ENCODE measurements around the gene SORBS1. TPM values are rescaled to one million over a fixed set of nuclear protein-coding genes. Genes with fewer than 3 reads are reported as not detected.

Gene SORBS1
- total and polyA plus RNA-seq, 2 donors (not counting 3 experiments of a cell fraction or from before 2014, with no cell fraction given): 2.0 to 7.9 TPM

GRCh38 chr10:95364342-95364741 lies 196.8 kb downstream of the SORBS1 start:
- no peaks in the 10 kb centered on the region for H3K36me3 ChIP-seq (ENCODE audit: control insufficient read depth in 2 of 2, extremely low read depth in 1 of 2, insufficient read depth in 2 of 2, low read length in 2 of 2)
- dilution Hi-C loops (cut with MboI; ENCODE audit: extremely low pct_ligation_motif_present, low sequenced_read_pairs): no loop called here
- intact Hi-C loops (cut with micrococcal nuclease): no loop called here
- POLR2A ChIA-PET: no interaction called here
- FAIRE-seq (no peak), DNase-seq (ENCODE audit: low read depth, low spot score) (no peak)
- peaks cover 0 to 3% of the 10 kb centered on the region in 2 experiments for H3K27me3 ChIP-seq (ENCODE audit: control insufficient read depth in 2 of 2, insufficient read depth in 2 of 2, low read length in 2 of 2)
- no peak overlapping the region for H2AFZ ChIP-seq (ENCODE audit: low read depth, low read length)
- H3K9ac ChIP-seq (replicated peaks; ENCODE audit: extremely low read depth, insufficient read depth, low read length): no peak overlapping the region
- no peak for TF ChIP-seq JUN (IDR thresholded peaks at IDR 0.05; ENCODE audit: borderline replicate concordance, insufficient read depth, insufficient read length, low read depth)
- no peak for TF ChIP-seq POLR2A (IDR thresholded peaks at IDR 0.05; ENCODE audit: low read depth, low read length)
- TF ChIP-seq MYC (IDR thresholded peaks at IDR 0.05; ENCODE audit: low read depth, low read length): no peak
- TF ChIP-seq MAX (IDR thresholded peaks at IDR 0.05; ENCODE audit: insufficient read depth, insufficient read length): no peak
- no peak for TF ChIP-seq FOS (IDR thresholded peaks at IDR 0.05; ENCODE audit: borderline replicate concordance, insufficient read depth, low read length)
- no peak overlapping the region for H3K4me3 ChIP-seq (replicated peaks in 1 of 3; ENCODE audit: insufficient read depth in 1 of 3, low read depth in 1 of 3, low read length in 3 of 3)
- no peak overlapping the region for H3K4me2 ChIP-seq (ENCODE audit: insufficient read depth, low read length)
- no peak overlapping the region for H3K27ac ChIP-seq (ENCODE audit: insufficient read depth, low read depth, low read length)
- H4K20me1 ChIP-seq (replicated peaks; ENCODE audit: control insufficient read depth, extremely low read depth, insufficient read depth, low read length): no peaks in the 10 kb centered on the region
- peaks cover 11% of the 10 kb centered on the region for H3K4me1 ChIP-seq (ENCODE audit: control insufficient read depth, extremely low read depth, insufficient read depth, low read length)
- CTCF ChIA-PET: interaction anchor here (1.5 to 11.9 kb wide), 11 partner anchors 10 to 239 kb away, joined by 3 to 492 read pairs (median 16); no protein-coding TSS in a partner anchor
- BruUV-seq (replicated peaks): no TSS peak
- H3K9me3 ChIP-seq (replicated peaks; ENCODE audit: control insufficient read depth, insufficient read depth, low read length): no peaks in the 10 kb centered on the region
- no peaks in the 10 kb centered on the region for H3K9me1 ChIP-seq (replicated peaks; ENCODE audit: control insufficient read depth, extremely low read depth, insufficient read depth, low read length)
- H3K79me2 ChIP-seq (ENCODE audit: control insufficient read depth, insufficient read depth, low read length): no peaks in the 10 kb centered on the region

- DNase-seq (ENCODE audit: low read depth, low spot score) (peak; percentile 71), FAIRE-seq (peak; percentile 86)
- POLR2A ChIA-PET: interaction anchor here (1.0 kb wide), 1 partner anchor 117 kb away, joined by 4 read pairs; no protein-coding TSS in a partner anchor
- no peak overlapping the region for H2AFZ ChIP-seq (ENCODE audit: low read depth, low read length)
- H3K4me2 ChIP-seq (ENCODE audit: insufficient read depth, low read length): no peak overlapping the region
- TF ChIP-seq JUN (IDR thresholded peaks at IDR 0.05; ENCODE audit: borderline replicate concordance, insufficient read depth, insufficient read length, low read depth) (no peak), CTCF (IDR thresholded peaks at IDR 0.05; ENCODE audit: extremely low read depth in 1 of 2, insufficient read depth in 1 of 2, low read depth in 1 of 2, low read length in 2 of 2) (peak; percentile 58 to 69)
- CTCF ChIA-PET: interaction anchor here (0.6 to 11.9 kb wide), 52 partner anchors 9 to 1542 kb away, joined by 3 to 492 read pairs (median 4); partner anchors contain the start of genes ACSM6 and PDLIM1
- H3K9me1 ChIP-seq (replicated peaks; ENCODE audit: control insufficient read depth, extremely low read depth, insufficient read depth, low read length): no peaks in the 10 kb centered on the region
- no peaks in the 10 kb centered on the region for H3K9me3 ChIP-seq (replicated peaks; ENCODE audit: control insufficient read depth, insufficient read depth, low read length)
- H3K4me1 ChIP-seq (ENCODE audit: control insufficient read depth, extremely low read depth, insufficient read depth, low read length): peaks cover 11% of the 10 kb centered on the region
- intact Hi-C loops (cut with micrococcal nuclease) (loop anchor here (1.0 to 2.0 kb wide), 8 partner anchors 29 to 733 kb away; partner anchors contain the start of gene PDLIM1), dilution Hi-C loops (cut with MboI; ENCODE audit: extremely low pct_ligation_motif_present, low sequenced_read_pairs) (no loop called here)
- H3K27me3 ChIP-seq (ENCODE audit: control insufficient read depth in 2 of 2, insufficient read depth in 2 of 2, low read length in 2 of 2): no peaks in the 10 kb centered on the region
- no peaks in the 10 kb centered on the region for H4K20me1 ChIP-seq (replicated peaks; ENCODE audit: control insufficient read depth, extremely low read depth, insufficient read depth, low read length)
- BruUV-seq (replicated peaks): no TSS peak
- no peak overlapping the region for H3K27ac ChIP-seq (ENCODE audit: insufficient read depth, low read depth, low read length)
- no peaks in the 10 kb centered on the region for H3K36me3 ChIP-seq (ENCODE audit: control insufficient read depth in 2 of 2, extremely low read depth in 1 of 2, insufficient read depth in 2 of 2, low read length in 2 of 2)
- no peaks in the 10 kb centered on the region for H3K79me2 ChIP-seq (ENCODE audit: control insufficient read depth, insufficient read depth, low read length)
- no peak overlapping the region for H3K9ac ChIP-seq (replicated peaks; ENCODE audit: extremely low read depth, insufficient read depth, low read length)
- no peak overlapping the region for H3K4me3 ChIP-seq (replicated peaks in 1 of 3; ENCODE audit: insufficient read depth in 1 of 3, low read depth in 1 of 3, low read length in 3 of 3)
Measured at GRCh38 chr10:95363303-95363912, 197.8 kb downstream of the SORBS1 start.

All from endothelial cell of umbilical vein (primary cell).